WTC11 (cell line): ENCODE results near the gene DSC3. TPM values are rescaled to one million over a fixed set of nuclear protein-coding genes. Genes with fewer than 3 reads are reported as not detected.

Experiments used
- ATAC-seq: fragments of 200-7000 bp; cut with Tn5 transposase; 2 replicates; pipeline ENCODE4 v1.10.0; 2021; ENCODE audit warnings: mild to moderate bottlenecking, moderate library complexity
- CTCF ChIA-PET: fragments of 300-600 bp; sonication (Branson Sonifier 250); formaldehyde crosslinking; loops from one replicate; lab custom pipeline; 2021; ENCODE audit warnings: antibody characterized with exemption; lab: Charles Lee
- POLR2A ChIA-PET: fragments of 350-600 bp; sonication (Branson Sonifier 250); formaldehyde crosslinking; loops from one replicate; lab custom pipeline; 2021; ENCODE audit warnings: antibody characterized with exemption; lab: Charles Lee
- DNase-seq: peaks from one replicate; pipeline ENCODE4 v3.0.0; 2021; ENCODE audit warnings: low spot score
- H3K27ac Mint-ChIP-seq: 2 replicates; pipeline ENCODE4 v1.8.0; 2021; ENCODE audit warnings: mixed read lengths
- H3K27me3 Mint-ChIP-seq: 2 replicates; pipeline ENCODE4 v1.8.0; 2021; ENCODE audit warnings: low read depth, mild to moderate bottlenecking, moderate library complexity, mixed read lengths
- H3K36me3 Mint-ChIP-seq: 2 replicates; pipeline ENCODE4 v1.8.0; 2021; ENCODE audit warnings: mixed read lengths
- H3K4me1 Mint-ChIP-seq: 2 replicates; pipeline ENCODE4 v1.8.0; 2022; ENCODE audit warnings: mixed read lengths
- H3K4me3 Mint-ChIP-seq: 2 replicates; pipeline ENCODE4 v1.8.0; 2021; ENCODE audit warnings: mild to moderate bottlenecking, moderate library complexity, mixed read lengths
- H3K9me3 Mint-ChIP-seq: 2 replicates; pipeline ENCODE4 v1.8.0; 2021; ENCODE audit warnings: mixed read lengths
- EMX1 ChIP-seq: fragments of 250-450 bp; sonication (Bioruptor Pico); IDR thresholded peaks from 2 replicates; pipeline ENCODE4 v1.8.0; 2021; ENCODE audit warnings: mild to moderate bottlenecking
- FOXP1 ChIP-seq: sonication (generic); formaldehyde crosslinking; IDR thresholded peaks from 2 replicates; pipeline ENCODE4 v1.8.0; 2022; ENCODE audit warnings: missing genetic modification reagents, mild to moderate bottlenecking, moderate library complexity, borderline replicate concordance
- JUN ChIP-seq: sonication (generic); formaldehyde crosslinking; IDR thresholded peaks from 2 replicates; pipeline ENCODE4 v1.8.0; 2023; ENCODE audit warnings: mild to moderate bottlenecking, missing genetic modification reagents
- MXD4 ChIP-seq: fragments of 250-450 bp; sonication (Bioruptor Pico); IDR thresholded peaks from 2 replicates; pipeline ENCODE4 v1.8.0; 2021; ENCODE audit warnings: mild to moderate bottlenecking, moderate library complexity, borderline replicate concordance
- NFE2L1 ChIP-seq: sonication (generic); formaldehyde crosslinking; IDR thresholded peaks from 2 replicates; pipeline ENCODE4 v1.8.1; 2023; ENCODE audit warnings: missing genetic modification reagents
- PRRX2 ChIP-seq: fragments of 250-450 bp; sonication (Bioruptor Pico); IDR thresholded peaks from 2 replicates; pipeline ENCODE4 v1.8.0; 2021; ENCODE audit warnings: mild to moderate bottlenecking
- total RNA-seq: library from RNA; stranded (reverse); gene quantifications from 3 replicates; pipeline ENCODE4 v1.2.3, GENCODE V29; 2021
- TF ChIP-seq, protein P1 (sequence below): sonication (generic); formaldehyde crosslinking; IDR thresholded peaks from 2 replicates; pipeline ENCODE4 v1.8.1; 2023; ENCODE audit warnings: mild to moderate bottlenecking, moderate library complexity, missing genetic modification reagents
- TF ChIP-seq, protein P2 (sequence below): sonication (generic); formaldehyde crosslinking; IDR thresholded peaks from 2 replicates; pipeline ENCODE4 v1.8.1; 2023; ENCODE audit warnings: mild to moderate bottlenecking, missing genetic modification reagents, borderline replicate concordance
- TF ChIP-seq, protein P3 (sequence below): fragments of 250-450 bp; sonication (Bioruptor Pico); IDR thresholded peaks from 2 replicates; pipeline ENCODE4 v1.9.0; 2021; ENCODE audit warnings: mild to moderate bottlenecking
- TF ChIP-seq, protein P4 (sequence below): sonication (generic); formaldehyde crosslinking; IDR thresholded peaks from 2 replicates; pipeline ENCODE4 v1.8.0; 2022; ENCODE audit warnings: missing genetic modification reagents
- TF ChIP-seq, protein P5 (sequence below): fragments of 200-600 bp; IDR thresholded peaks from 2 replicates; pipeline ENCODE4 v1.8.0; 2022; ENCODE audit warnings: antibody characterized with exemption
- TF ChIP-seq, protein P6 (sequence below): sonication (generic); formaldehyde crosslinking; IDR thresholded peaks from 2 replicates; pipeline ENCODE4 v1.8.0; 2022; ENCODE audit warnings: mild to moderate bottlenecking, missing genetic modification reagents

Gene DSC3
- total RNA-seq, 1 experiment from 2014 or later = 2.6 TPM

DNA sequence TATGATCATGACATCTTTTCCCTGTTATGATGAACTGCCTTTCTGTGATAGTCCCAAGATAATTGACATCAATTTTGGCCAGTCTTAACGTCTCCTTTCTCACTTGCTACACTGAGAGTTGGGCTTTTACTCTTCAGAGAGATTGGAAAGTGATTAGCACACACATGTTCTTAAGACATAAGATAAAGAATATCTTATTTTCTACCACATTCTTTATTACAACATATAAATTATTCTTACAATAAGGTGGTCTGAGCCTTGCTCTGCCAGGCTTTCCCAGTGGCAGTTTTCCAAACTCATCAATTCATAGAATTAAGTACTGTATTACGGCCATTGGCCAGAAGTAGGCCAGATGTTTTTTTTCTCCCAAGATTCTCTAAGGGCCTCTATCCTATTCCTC, 5.7 kb upstream of the DSC3 start:
- TF ChIP-seq JUN (CRISPR knock-in tag) = no peak
- no peak for TF ChIP-seq NFE2L1 (CRISPR knock-in tag)
- TF ChIP-seq PRRX2 (CRISPR knock-in tag) = no peak
- TF ChIP-seq FOXP1 (CRISPR knock-in tag) = no peak
- TF ChIP-seq, protein P1, sequence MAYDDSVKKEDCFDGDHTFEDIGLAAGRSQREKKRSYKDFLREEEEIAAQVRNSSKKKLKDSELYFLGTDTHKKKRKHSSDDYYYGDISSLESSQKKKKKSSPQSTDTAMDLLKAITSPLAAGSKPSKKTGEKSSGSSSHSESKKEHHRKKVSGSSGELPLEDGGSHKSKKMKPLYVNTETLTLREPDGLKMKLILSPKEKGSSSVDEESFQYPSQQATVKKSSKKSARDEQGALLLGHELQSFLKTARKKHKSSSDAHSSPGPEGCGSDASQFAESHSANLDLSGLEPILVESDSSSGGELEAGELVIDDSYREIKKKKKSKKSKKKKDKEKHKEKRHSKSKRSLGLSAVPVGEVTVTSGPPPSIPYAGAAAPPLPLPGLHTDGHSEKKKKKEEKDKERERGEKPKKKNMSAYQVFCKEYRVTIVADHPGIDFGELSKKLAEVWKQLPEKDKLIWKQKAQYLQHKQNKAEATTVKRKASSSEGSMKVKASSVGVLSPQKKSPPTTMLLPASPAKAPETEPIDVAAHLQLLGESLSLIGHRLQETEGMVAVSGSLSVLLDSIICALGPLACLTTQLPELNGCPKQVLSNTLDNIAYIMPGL (CRISPR knock-in tag) = no peak
- TF ChIP-seq, protein P2, sequence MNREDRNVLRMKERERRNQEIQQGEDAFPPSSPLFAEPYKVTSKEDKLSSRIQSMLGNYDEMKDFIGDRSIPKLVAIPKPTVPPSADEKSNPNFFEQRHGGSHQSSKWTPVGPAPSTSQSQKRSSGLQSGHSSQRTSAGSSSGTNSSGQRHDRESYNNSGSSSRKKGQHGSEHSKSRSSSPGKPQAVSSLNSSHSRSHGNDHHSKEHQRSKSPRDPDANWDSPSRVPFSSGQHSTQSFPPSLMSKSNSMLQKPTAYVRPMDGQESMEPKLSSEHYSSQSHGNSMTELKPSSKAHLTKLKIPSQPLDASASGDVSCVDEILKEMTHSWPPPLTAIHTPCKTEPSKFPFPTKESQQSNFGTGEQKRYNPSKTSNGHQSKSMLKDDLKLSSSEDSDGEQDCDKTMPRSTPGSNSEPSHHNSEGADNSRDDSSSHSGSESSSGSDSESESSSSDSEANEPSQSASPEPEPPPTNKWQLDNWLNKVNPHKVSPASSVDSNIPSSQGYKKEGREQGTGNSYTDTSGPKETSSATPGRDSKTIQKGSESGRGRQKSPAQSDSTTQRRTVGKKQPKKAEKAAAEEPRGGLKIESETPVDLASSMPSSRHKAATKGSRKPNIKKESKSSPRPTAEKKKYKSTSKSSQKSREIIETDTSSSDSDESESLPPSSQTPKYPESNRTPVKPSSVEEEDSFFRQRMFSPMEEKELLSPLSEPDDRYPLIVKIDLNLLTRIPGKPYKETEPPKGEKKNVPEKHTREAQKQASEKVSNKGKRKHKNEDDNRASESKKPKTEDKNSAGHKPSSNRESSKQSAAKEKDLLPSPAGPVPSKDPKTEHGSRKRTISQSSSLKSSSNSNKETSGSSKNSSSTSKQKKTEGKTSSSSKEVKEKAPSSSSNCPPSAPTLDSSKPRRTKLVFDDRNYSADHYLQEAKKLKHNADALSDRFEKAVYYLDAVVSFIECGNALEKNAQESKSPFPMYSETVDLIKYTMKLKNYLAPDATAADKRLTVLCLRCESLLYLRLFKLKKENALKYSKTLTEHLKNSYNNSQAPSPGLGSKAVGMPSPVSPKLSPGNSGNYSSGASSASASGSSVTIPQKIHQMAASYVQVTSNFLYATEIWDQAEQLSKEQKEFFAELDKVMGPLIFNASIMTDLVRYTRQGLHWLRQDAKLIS (CRISPR knock-in tag) = no peak
- TF ChIP-seq, protein P3, sequence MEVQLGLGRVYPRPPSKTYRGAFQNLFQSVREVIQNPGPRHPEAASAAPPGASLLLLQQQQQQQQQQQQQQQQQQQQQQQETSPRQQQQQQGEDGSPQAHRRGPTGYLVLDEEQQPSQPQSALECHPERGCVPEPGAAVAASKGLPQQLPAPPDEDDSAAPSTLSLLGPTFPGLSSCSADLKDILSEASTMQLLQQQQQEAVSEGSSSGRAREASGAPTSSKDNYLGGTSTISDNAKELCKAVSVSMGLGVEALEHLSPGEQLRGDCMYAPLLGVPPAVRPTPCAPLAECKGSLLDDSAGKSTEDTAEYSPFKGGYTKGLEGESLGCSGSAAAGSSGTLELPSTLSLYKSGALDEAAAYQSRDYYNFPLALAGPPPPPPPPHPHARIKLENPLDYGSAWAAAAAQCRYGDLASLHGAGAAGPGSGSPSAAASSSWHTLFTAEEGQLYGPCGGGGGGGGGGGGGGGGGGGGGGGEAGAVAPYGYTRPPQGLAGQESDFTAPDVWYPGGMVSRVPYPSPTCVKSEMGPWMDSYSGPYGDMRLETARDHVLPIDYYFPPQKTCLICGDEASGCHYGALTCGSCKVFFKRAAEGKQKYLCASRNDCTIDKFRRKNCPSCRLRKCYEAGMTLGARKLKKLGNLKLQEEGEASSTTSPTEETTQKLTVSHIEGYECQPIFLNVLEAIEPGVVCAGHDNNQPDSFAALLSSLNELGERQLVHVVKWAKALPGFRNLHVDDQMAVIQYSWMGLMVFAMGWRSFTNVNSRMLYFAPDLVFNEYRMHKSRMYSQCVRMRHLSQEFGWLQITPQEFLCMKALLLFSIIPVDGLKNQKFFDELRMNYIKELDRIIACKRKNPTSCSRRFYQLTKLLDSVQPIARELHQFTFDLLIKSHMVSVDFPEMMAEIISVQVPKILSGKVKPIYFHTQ (CRISPR knock-in tag) = no peak
- TF ChIP-seq, protein P4, sequence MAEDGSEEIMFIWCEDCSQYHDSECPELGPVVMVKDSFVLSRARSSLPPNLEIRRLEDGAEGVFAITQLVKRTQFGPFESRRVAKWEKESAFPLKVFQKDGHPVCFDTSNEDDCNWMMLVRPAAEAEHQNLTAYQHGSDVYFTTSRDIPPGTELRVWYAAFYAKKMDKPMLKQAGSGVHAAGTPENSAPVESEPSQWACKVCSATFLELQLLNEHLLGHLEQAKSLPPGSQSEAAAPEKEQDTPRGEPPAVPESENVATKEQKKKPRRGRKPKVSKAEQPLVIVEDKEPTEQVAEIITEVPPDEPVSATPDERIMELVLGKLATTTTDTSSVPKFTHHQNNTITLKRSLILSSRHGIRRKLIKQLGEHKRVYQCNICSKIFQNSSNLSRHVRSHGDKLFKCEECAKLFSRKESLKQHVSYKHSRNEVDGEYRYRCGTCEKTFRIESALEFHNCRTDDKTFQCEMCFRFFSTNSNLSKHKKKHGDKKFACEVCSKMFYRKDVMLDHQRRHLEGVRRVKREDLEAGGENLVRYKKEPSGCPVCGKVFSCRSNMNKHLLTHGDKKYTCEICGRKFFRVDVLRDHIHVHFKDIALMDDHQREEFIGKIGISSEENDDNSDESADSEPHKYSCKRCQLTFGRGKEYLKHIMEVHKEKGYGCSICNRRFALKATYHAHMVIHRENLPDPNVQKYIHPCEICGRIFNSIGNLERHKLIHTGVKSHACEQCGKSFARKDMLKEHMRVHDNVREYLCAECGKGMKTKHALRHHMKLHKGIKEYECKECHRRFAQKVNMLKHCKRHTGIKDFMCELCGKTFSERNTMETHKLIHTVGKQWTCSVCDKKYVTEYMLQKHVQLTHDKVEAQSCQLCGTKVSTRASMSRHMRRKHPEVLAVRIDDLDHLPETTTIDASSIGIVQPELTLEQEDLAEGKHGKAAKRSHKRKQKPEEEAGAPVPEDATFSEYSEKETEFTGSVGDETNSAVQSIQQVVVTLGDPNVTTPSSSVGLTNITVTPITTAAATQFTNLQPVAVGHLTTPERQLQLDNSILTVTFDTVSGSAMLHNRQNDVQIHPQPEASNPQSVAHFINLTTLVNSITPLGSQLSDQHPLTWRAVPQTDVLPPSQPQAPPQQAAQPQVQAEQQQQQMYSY = no peak
- no peak for TF ChIP-seq EMX1
- TF ChIP-seq MXD4 (CRISPR knock-in tag) = no peak
- TF ChIP-seq, protein P5, sequence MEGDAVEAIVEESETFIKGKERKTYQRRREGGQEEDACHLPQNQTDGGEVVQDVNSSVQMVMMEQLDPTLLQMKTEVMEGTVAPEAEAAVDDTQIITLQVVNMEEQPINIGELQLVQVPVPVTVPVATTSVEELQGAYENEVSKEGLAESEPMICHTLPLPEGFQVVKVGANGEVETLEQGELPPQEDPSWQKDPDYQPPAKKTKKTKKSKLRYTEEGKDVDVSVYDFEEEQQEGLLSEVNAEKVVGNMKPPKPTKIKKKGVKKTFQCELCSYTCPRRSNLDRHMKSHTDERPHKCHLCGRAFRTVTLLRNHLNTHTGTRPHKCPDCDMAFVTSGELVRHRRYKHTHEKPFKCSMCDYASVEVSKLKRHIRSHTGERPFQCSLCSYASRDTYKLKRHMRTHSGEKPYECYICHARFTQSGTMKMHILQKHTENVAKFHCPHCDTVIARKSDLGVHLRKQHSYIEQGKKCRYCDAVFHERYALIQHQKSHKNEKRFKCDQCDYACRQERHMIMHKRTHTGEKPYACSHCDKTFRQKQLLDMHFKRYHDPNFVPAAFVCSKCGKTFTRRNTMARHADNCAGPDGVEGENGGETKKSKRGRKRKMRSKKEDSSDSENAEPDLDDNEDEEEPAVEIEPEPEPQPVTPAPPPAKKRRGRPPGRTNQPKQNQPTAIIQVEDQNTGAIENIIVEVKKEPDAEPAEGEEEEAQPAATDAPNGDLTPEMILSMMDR = no peak
- TF ChIP-seq, protein P6, sequence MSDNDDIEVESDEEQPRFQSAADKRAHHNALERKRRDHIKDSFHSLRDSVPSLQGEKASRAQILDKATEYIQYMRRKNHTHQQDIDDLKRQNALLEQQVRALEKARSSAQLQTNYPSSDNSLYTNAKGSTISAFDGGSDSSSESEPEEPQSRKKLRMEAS (CRISPR knock-in tag) = no peak
- no peak for ATAC-seq

More for the DNA sequence above, 5.7 kb upstream of the DSC3 start:
- Mint-ChIP-seq H3K9me3 (peaks cover 8% of the 10 kb centered on the region), H3K36me3 (peaks cover 8% of the 10 kb centered on the region), H3K4me3 (no peak overlapping the region), H3K4me1 (peaks cover 10% of the 10 kb centered on the region), H3K27me3 (peaks cover 27% of the 10 kb centered on the region), H3K27ac (no peak overlapping the region)
- CTCF ChIA-PET = no interaction called here
- DNase-seq = no peak
- POLR2A ChIA-PET = no interaction called here
